Myocyte (in vitro differentiated cells): ENCODE results near the gene ZNF143. TPM values are rescaled to one million over a fixed set of nuclear protein-coding genes. Genes with fewer than 3 reads are reported as not detected.

ENCODE experiments used
- DNase-seq: peaks from one replicate; pipeline ENCODE4 v3.0.0-alpha.2; 2012; ENCODE audit warnings: low read depth
- total RNA-seq: library from RNA; depleted of rRNA; stranded (reverse); fragments of >200 nt; gene quantifications from 2 replicates; pipeline ENCODE4 v1.2.3, GENCODE V29; 2014

The ZNF143 gene
- total RNA-seq, 1 donor from 2014 or later: 21.0 TPM

DNA sequence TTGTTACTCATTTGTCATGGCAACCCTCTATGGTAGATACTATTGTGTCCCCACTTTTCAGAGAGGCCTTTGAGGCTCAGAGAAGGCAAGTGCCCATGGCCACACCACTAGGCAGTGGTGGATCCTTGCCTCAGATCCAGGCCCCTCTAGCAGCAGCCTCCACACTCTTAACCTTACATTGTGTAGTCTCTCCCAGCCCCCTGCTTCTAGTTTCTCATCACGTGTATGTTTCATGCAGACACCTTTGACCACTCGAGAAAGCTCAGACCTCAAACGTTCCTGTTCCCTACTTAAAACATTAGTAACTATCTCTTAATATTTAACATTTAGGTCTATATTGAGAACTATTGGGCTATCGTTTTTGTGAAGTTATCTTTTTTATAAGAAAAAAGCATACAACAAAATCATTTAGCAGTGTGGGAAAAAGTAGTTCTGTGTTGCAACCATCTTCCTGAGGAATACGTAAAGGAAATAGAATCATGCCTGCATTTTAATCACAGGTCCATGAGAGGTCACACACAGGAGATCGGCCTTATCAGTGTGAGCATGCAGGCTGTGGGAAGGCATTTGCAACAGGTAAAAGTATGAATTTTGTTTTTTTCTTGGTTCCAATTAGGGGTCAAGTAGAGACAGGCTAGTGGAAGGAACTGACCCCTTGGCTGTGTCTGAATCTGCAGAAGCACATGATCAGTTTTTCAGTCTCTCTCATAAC is 35.1 kb downstream of the ZNF143 start:
- no peak for DNase-seq

DNA sequence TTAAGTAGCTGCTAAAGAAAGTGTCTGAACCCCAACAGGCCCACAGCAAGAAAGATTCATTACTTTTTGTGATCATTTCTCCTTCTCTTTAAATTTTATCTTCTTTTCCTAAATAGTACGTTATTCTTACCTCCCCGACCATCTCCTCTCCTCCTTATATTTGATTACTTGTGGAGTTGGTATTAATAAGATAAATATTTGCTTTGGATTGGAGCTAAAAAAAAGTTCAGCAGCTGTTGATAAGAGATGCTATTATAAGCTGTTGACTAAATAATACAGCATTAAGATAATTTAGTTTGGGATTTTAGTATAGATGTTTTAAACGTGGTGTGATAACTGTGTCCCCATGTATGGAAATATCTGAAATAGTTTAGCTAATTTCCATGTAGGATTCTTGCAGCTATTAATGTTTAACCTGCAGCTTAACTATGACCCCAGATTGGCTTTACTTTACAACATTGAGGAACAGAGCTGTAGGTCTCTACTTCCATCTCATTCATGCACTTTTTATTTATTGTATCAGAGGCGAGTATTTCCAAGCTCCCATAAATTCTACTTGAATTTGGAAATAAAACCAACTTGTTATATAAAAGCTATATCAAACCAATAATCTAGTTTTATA is 37.8 kb downstream of the ZNF143 start:
- DNase-seq: no peak

DNA sequence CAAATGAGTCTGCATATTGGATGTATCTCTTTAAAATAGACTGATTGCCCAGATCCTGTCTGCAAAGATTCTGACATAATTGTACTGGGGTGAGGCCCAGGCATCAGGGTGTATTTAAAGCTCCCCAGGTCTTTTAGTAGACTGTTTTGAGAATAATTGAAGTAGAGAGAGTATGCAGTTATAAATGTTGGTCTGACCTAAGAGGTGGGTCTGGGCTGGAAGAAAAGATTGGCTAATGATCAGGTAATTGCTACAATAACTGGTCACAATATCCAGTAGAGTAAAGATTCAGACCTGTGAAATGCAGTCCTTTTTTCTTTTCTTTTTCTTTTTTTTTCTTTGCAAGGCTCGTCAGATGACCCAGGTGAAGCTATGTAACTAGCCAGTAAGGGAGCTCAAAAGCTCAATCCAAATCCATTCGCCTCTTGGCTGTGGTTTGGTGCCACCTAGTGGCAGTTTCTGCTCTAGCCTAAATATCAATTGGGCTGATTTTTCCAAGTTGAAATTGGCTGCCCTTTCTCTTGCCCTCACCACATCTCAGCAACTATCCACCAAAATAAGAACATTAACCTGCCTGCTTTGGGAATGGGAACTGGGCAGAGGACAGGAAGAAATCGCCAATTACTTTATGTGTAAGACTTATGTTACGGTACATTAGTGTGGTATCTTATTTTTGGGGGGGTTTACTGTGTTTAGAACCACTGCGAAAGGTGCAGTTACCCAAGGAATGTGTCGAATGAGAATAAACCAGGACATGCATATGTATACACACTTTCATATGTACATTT is 45.9 kb downstream of the ZNF143 start:
- peak; percentile 84 for DNase-seq

DNA sequence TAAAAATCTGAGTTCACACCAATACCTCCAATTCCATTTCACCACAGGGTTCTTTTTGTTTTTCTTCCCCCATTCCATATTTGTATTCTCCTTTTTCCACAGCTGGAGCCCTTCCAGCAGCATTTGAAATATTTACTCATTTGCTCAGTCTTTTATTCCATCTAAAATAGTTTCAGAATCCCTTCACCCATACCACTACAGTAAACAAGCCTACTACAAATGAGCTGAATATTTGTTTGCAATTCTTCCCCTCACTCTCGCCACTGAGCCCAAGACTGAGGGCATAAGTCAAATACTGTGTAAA is 46.4 kb downstream of the ZNF143 start:
- no peak for DNase-seq

DNA sequence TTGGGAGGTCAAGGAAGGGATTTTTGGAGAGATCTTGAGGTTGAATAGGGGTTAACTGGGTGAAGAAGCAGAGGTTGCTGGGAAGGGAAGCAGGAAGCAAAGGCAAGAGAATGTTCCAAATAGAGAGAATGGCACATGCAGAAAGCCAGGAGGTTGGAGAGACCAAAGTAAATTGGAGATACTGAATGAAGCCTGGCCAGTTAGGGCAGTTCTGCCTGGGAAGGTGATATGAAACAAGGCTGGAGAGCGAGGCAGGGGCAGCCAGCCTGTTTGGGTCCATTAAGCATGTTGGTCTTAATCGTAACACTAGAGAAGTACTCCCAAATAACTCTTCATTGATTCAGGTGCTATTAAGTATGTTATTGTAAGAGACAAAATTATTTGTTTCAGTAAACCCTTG is 48.2 kb downstream of the ZNF143 start:
- no peak for DNase-seq

DNA sequence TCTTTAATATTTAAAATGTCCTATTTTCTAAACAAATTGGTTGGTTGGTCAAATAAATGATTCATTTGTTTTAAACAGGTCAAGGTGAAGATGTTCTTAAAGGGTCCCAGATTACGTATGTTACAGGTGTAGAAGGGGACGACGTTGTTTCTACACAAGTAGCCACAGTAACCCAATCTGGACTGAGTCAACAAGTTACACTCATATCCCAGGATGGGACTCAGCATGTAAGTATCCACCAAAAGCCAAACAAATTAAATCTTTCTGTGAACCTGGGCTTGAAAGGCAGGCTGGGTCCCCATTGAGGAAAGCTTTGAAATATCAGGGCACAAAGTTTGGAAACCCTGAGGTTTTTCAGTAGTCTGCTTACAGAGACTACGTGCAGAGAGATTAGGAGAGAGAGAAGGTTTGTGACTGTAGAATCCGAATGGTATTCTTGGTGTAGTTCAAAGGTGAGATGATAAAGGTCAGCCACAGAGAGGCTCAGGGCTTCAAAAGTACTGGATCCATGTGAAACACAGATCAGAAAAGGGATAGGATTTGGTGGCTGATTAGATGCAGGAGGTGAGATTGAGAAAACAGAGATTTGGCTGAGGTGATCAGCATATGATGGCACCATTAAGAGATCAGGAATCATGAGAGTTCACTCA is 51.7 kb downstream of the ZNF143 start:
- no peak for DNase-seq

DNA sequence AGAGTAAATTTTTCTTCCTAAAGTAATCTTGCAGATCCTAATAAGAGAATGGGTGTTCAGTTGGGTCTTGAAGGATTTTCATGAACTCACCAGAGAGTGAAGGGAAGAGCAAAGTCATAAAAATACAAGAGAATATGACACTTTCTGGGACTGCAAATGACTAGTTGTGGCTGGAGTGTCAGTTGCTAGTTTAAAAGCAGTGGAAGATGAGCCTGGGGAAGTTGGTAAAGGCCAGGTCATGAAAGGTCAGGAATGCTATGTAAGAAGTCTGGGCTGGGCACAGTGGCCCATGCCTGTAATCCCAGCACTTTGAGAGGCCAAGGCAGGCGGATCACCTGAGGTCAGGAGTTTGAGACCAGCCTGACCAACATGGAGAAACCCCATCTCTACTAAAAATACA is 53.8 kb downstream of the ZNF143 start:
- DNase-seq: peak; percentile 62

DNA sequence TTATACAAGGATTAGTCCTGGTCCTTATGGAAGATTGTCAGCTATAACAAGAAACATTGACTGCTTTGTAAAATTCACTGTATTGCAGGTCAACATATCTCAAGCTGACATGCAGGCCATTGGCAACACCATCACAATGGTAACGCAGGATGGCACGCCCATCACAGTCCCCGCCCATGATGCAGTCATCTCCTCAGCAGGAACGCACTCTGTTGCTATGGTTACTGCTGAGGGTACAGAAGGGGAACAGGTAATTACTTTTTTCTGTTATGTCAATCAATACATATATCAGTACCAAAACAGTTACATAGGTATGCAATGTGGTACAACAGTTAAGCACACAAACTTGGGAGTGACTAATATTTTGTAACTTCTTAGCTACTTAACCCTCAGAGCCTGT is 55.3 kb downstream of the ZNF143 start:
- no peak for DNase-seq

DNA sequence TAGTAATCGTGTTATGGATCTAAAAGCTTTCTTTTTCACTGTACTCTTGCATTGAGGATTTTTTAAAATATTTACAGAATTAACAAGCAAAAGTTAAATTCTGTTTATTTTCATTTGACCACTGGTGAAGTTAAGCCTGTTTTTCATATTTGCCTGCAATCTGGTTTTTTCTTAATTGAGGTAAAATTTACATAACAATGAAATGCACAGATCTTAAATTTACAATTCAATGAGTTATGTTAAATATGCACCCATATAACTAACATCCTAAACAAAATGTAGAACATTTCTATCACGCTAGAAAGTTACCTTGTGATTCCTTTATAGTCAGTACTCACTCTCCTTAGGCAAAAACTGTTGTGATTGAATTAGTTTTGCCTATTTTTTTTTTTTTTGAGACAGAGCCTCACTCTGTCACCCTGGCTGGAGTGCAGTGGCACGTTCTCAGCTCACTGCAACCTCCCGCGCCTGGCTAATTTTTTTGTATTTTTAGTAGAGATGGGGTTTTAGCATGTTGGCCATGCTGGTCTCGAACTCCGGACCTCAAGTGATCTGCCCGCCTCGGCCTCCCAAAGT is 58.1 kb downstream of the ZNF143 start:
- DNase-seq: no peak

DNA sequence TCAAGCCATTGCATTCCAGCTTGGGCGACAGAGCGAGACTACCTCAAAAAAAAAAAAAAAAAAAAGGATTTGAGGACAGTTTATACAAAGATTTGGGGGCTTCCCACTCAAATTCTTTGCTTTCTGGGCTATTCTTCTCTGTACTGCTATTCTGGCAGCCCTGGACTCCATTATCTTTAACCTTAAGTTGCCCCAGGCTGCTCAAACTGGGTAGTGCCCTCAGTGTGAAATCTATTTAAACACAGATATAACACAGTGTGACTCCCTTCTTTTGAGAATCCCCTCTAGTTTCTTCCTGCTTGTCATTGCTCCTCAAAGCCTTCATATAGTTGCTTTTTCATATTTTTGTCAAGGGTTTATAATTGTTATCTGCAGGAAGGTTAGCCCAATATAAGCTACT is 63.2 kb downstream of the ZNF143 start:
- no peak for DNase-seq

DNA sequence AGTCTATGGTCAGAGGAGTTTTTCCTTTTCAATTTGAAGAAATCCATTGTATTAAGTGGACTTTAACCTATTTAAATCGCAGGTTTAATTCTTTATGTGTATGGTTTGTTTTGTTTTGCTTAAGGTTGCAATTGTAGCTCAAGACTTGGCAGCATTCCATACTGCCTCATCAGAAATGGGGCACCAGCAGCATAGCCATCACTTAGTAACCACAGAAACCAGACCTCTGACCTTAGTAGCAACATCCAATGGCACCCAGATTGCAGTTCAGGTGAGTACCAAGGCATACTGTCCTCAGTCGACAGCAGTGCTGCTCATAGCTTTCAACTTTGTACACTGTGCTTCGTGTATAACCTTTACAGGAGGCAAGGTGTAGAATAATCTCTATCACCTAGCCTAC is 64.3 kb downstream of the ZNF143 start:
- DNase-seq: no peak

DNA sequence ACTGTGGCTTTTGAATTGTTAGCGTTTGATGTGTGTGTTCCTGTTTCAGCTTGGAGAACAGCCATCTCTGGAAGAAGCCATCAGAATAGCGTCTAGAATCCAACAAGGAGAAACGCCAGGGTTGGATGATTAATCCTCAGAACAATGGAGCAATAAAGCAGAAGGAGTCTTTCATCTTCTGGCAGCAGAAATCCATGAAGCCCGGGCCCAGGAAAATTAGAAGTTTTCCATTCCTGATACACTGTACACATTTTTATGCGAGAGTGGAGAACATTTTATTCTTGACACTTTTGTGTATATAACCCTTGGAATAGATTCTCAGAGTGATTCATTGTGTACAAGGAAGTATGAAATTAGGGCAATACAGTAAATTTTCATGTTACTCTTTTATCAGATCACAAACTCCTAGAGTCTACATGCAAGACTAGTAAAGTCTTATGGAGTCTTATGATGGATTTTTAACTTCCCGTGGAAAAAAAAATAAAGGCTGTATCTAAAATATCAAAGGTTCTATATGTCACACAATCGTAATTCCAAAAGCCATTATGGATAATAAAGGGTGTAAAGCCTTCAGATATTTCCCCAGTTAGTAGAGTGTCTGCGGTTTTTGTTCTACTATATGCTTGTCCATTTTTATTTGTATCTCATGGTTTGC is 66.8 kb downstream of the ZNF143 start:
- DNase-seq: peak; percentile 58

DNA sequence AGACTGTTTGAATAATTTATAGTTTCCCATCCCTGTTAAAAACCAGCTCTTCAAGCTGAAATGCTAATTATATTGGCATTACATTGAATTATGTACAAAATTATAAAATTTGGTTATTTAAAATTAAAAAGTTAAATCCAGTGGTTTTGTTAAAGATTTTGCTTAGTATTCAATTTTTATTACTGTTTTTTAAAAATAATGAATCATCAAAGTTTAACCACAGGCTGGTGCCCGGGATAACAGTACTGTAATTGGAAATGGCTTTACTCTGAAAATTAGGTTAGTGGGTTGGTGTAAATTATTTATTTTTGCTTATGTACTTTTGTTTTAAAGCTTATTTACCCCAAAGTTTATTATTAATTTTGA is 67.3 kb downstream of the ZNF143 start:
- no peak for DNase-seq

DNA sequence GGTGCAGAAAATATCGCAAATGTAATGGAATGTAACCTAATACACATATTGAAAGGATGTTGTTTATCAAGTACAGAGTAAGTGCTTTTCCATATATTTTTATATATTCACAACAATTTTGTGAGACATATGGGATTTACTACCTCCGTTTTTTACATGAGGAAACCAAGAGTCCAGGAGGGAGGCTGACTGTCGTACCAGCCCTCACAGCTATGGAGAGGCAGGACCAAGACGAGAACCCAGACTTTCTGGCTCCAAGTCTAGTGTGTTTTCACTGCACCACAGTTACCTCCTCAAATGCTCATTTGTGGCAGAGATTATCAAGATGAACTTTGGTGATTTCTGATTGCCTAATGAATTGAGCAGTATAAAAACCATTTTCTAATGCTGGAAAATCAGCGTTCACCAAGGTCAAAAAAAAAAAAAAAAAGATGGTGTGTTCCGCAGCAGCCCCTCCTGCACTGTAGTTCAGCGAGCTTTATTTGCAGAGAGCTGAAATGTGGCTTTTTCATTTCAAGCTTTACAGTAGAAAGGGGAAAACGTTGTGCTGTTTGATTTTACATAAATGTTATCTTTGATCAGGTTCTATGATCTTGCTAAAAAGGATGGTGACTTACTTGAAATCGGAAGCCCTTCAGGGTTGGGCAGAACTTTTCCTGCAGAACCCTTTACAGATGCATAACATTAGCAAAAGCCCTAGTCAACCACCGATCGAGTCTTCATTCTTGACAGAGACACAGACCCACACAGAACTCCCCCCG is 67.9 kb downstream of the ZNF143 start:
- DNase-seq: no peak

DNA sequence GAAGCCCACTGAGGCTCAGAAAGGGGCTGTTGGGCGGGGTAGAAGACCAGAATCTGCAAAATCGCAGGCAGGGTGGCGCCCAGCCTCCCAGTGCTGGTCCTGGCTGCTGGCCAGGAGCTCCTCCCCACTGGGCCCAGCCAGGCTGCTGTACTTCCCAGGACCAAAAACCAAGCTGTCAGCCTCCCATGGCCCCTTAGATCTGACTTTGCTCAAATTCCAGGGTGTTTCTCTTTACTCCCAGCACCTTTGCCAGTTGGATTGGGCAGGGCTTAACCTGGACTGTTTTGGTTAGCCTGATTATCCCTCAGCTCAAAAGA is 68.5 kb downstream of the ZNF143 start:
- DNase-seq: no peak

DNA sequence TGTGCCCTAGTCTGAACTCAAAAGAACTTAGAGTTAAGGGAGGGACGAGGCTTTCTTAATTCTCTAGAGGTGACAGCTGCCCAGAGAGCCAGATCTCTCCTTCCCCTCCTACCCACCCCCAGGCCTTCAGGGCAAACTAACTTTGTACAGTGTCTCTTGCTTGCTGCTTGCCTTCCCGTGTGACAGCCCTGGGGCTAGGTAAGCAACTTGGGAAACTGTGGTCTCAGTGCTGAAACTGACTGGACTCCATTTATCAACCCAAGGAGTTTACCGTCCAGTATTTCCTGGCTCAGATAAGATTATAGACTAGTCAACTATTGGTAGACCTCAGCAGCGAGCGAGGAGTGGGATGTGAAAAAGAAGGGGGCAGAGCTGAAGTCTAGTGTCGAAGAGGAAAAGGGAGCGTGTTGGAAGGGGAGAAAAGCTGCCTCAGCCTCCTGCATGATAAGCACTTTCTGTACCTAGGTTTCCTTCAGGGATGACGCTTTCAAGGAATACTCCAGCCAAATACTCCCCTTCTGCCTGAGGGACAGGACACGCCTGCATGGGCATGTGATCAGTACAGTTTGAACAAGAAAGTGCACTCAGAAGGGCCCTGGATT is 69.3 kb downstream of the ZNF143 start:
- peak; percentile 46 for DNase-seq

DNA sequence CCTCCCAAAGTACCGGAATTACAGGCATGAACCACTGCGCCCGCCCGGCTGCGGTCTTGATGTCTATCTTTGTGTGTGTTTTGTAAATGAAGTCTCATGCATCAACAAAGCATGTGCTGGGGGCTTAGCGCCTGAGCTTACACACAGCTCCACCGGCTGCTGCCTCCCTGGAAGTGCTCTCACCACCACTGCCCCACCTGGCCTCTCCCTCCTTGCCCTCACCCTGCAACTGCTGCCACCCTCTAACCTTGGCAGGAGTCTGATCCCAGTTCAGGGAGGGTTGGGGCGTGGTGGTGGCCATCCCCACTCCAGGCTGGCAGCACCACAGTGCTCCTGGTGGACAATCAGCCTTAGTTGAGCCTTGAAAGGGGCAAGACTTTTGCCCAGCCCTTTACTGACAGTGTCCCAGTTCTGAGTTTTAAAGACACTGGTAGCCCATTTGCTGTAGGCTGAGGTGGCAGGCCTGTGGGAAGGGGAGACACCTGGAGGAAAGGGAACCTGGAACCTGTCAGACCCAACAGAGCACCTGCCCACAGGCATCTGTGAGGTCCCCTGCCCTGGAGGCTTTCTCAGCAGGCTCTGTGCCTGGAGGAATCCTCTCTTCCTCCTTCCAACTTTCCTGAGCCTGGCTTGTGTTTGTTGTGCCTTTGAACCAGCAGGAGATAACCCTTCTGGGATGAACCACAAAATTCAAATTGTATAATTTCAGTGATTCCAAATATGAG is 70.3 kb downstream of the ZNF143 start:
- DNase-seq: no peak

DNA sequence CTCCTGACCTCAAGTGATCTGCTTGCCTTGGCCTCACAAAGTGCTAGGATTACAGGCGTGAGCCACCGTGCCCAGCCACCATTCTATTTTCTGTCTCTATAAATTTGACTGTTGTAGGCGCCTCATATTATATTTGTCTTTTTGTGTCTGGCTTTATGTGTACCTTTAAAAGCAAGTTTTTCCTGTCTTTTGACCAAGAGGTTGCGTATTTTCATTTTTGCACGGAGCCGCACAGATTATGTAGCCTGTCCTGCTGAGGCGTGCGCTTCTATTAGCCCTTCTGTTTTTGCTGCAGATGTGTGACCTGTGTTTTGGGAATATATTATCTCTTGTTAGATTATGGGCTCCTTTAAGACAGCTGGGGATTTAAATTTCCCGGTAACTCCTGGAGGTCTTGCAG is 72.2 kb downstream of the ZNF143 start:
- DNase-seq: no peak

DNA sequence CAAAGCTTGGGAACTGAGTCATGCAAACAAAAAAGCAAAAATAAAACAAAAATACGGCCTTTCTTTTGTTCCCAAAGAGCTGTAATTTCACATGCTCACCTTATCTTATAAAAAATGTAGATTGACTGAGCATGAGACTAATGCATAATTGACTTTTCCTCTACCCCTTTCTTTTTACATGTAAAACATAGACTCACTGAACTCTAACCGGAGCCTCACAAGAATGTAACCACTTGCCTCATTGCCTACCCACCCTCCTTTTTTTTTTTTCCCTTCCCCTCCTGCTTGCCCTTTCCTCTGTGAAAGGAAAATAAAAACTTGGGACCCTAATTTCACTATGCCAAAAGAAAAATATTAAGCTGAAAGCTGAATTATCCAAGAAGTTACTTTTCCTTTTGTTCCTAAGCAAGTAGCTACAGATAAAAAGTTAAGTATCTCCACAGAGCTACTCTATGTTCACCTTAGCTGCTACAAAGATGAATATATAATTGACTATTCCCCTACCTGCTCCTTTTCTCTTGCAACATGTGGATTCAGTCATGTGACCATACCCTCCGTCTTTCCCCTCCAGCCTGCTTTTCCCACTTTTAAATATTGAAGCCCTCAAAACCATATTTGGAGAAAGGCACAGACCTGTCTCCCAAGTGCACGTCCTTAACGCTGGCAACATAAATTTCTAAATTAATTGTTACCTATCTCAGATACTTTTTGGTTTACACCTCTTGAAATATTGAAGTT is 73.1 kb downstream of the ZNF143 start:
- no peak for DNase-seq
